ENCODE results near the gene IL18BP.

DNA sequence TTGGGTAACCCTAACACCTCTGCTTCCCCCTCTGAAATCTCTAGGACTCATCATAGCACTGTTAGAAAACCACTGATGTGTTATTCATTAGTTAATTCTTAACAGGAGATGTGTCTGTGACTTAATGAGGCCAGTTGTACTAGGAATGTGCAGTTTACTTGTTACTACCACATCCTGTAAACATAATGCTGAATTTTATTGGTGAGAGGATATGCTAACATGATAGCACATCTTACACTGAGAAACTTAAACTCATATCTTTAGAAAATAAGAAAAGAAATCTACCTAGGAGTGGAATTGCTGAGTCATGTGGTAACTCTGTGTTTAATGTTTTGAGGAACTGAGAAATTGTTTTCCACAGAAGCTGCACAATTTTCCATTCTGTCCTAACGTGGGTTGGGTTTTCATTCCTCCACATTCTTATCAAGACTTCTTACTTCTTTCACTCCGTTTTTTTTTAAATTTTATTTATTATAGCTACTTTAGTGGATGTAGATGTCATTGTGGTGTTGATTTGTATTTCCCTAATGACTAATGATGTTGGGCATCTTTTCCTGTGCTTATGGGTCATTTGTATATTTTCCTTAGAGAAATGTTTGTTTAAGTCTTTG lies 36.2 kb upstream of the IL18BP start:
- no peak for TF ChIP-seq CTCF (IDR thresholded peaks at IDR 0.05; ENCODE audit: insufficient read depth, low read depth, low read length)
- no peak for TF ChIP-seq EZH2 (IDR thresholded peaks at IDR 0.05; ENCODE audit: insufficient read depth, low read length)
